AG09319 (cell line): ENCODE measurements around the gene EXOC2.

ENCODE experiments used
- DNase-seq: peaks from one replicate; pipeline ENCODE4 v3.0.0-alpha.2; 2010; ENCODE audit warnings: low read depth; ENCODE audit errors: extremely low read depth
- TF ChIP-seq, protein P1 (sequence below): IDR thresholded peaks from 2 replicates; pipeline ENCODE4 v1.5.1; 2011; ENCODE audit warnings: low read depth, mild to moderate bottlenecking, inconsistent platforms, low read length, moderate library complexity

EXOC2 gene

DNA sequence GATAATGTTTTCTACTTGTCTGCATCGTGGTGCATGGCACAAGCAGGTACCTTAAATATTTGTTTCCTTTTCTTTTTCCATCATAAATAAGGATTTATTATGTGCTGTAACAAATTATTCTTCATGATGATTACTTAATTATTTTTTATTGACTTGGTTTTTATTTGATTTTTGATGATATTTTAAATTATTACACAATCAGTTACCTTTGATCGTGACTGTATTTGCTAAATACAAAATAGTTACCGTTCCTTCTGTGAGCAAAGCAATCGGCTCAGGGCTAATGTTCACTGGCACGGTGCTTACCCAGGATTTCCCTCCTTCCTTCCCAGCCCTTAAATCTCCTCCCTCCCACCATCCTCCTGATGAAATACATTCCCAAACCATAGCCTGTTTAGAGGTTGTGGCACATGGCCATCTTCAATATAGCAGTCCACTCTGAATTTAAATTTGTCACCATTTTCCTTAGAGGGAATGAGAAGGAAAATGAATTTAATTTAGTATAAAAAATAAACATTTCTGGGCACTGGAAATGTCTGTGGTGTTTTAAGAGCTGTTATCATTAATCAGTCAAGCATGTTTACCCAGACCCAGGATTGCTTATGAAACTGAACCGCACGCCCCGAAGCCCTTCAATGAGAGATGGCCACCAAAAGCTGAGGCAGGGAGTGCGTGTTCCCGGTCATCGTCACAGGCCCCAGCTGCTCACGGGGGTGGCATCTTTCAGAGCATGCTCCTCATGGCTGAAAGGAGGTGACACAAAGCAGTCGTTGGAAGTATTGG is 23.0 kb upstream of the EXOC2 start:
- no peak for DNase-seq
- TF ChIP-seq, protein P1, sequence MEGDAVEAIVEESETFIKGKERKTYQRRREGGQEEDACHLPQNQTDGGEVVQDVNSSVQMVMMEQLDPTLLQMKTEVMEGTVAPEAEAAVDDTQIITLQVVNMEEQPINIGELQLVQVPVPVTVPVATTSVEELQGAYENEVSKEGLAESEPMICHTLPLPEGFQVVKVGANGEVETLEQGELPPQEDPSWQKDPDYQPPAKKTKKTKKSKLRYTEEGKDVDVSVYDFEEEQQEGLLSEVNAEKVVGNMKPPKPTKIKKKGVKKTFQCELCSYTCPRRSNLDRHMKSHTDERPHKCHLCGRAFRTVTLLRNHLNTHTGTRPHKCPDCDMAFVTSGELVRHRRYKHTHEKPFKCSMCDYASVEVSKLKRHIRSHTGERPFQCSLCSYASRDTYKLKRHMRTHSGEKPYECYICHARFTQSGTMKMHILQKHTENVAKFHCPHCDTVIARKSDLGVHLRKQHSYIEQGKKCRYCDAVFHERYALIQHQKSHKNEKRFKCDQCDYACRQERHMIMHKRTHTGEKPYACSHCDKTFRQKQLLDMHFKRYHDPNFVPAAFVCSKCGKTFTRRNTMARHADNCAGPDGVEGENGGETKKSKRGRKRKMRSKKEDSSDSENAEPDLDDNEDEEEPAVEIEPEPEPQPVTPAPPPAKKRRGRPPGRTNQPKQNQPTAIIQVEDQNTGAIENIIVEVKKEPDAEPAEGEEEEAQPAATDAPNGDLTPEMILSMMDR = no peak

DNA sequence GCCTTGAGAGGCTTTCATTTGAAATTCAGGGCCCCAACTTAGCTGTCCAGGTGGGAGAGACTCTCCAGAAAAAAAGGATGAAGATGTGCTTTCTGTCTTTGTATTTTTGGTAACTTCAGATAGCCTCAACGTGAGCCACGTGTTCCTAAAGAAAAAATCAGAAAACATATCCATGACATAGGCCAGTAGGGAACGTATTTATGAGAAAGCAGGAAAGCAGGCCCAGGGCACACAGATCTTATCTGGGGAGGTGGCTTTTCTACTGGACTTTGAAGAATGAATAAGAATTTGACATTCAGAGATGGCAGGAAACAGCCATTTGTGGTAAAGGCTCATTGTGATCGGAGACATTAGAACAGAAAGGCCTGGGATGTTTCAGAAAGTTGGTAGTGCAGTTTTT is 21.2 kb upstream of the EXOC2 start:
- DNase-seq = no peak
- TF ChIP-seq, protein P1 = no peak

DNA sequence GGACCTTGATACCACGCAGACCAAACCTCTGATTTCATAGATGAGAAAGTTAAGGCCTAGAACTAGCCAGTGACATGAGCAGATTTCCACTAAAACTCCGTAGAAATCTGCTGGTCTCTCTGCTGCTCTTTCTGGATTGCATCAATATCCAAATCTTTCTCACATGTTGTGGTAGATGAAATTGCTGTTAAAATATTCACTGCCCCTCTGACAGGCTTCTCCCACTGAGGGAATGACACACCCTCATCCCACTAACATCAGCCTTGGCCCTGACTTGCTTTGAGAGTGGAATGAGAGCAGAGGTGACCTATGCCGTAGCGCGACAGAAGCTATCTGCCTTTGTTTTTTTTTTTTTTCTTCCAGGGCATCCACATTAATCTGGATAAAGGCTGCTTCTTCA is 20.4 kb upstream of the EXOC2 start:
- no peak for DNase-seq
- TF ChIP-seq, protein P1 = no peak

DNA sequence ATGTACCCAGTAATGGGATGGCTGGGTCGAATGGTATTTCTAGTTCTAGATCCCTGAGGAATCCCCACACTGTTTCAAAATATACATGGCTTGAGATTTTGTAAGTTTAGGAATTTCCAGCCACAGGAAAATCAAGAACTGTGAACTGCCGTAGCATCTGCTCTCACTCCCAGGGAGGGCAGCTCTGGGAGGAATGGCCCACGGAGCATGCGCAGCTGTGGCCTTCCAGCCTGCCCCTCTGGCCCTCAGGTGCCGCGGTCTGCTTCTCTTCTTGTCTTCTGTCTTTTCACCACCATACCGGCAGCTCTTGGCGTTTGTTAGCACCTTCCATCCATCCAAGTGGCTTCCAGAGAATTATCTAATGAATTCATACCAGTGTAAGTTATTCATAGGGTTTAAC is 19.9 kb upstream of the EXOC2 start:
- TF ChIP-seq, protein P1 = no peak

DNA sequence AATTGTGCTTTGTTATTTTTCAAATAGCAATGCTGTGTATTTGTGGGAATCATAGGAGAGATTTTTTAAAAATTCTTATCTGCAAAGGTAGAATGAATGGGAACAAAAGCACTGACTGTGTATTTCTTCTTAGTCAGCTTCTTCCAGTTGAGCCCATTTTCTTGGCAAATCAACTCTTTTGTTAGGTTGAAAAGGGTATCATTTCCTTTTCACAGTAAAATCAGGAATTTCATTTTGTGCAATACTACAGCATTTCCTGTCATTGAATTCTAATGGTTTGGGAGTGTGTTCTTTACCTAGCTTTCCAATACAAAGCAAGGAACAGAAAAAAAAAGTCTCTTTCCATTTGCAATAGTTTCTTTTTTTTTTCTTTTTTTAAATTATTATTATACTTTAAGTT is 19.0 kb upstream of the EXOC2 start:
- TF ChIP-seq, protein P1 = no peak
- no peak for DNase-seq

More for the DNA sequence above, 19.9 kb upstream of the EXOC2 start:
- DNase-seq = no peak

DNA sequence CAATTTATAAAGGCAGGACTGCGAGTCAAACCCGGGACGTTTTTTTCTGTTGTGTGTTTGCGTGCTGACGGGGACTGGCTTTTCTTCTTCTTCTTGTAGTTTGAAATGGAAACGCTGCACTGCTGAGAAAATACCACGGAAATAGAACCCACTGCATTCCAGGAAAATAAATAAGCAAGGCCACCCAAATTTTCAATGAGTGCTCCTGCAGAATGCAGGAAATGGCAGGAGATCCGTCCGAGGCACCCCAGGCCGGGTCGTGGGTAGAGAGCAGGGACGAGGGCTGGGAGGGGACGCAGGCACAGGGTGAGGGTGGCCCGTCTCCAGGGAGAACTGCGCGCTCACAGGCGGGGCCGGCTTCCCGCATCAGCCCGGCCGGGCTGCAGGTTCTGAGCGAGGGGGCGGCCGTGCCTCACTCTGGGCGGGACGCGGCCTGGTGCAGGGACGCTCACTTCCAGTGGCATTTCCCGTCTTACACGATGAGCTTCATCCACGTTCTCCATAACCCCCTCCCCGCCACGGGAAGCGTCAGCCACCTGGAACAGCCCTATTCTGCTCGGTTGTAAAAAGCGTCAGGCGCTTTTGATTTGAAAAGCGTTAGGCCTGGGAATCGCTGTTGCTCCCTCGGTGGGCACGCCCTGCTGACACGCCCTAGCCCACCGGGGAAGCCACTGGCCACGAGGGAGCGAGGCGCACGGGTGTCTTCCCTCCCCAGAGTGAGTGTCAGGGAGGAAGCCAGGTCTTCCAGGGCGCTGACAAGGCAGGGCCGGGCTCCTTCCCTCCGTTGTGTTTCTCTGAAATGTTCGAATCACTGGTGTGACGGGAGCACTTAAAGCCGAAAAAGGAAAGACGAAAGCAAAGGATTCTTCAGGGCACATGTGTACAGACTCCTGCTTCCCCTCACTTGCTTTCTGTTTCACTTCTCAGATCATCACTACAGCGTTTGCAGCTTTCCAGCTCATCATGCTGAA is 17.9 kb upstream of the EXOC2 start:
- peak; percentile 24 for DNase-seq
- TF ChIP-seq, protein P1 = no peak

DNA sequence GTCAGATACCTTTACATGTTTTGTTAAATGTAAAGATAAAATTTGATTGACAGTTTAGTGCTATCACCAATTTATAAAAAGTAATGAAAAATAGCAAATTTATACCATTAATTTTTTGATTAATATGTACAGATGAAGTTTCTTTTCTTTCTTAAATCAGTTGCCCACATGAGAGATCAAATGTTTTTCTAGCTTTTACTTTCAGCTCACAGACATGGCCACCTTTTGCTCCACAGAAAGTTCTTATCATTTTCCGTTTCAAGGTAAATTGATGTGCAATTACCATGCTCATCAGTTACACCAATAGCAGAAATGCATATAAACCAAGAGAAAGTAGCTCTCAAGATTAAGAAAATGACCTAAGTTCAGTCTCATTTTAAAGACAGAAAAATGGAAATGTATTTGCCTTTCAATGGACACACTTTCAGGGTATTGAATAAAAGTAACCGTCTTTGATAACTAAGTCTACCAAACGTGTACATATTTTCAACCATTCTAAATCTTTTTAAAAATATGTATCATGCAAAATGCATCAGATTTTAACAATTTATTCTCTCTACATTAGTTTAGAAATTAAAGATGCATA is 16.6 kb upstream of the EXOC2 start:
- no peak for DNase-seq
- TF ChIP-seq, protein P1 = no peak
